Kidney epithelial cell (primary cell): ENCODE data around the gene GPR180. TPM values are rescaled to one million over a fixed set of nuclear protein-coding genes. Genes with fewer than 3 reads are reported as not detected.
A peak's percentile ranks its signal among the peaks of the same experiment; 100 is the strongest.

ENCODE experiments used
- DNase-seq: peaks from one replicate; pipeline ENCODE4 v3.0.0-alpha.2; 2010; ENCODE audit warnings: low read depth
- H3K27me3 ChIP-seq: 2 replicates; pipeline ENCODE4 v1.6.0; 2011; ENCODE audit warnings: low read length; ENCODE audit not compliant: control insufficient read depth, insufficient read depth
- H3K36me3 ChIP-seq: 2 replicates; pipeline ENCODE4 v1.5.1; 2011; ENCODE audit warnings: low read length; ENCODE audit not compliant: control insufficient read depth, insufficient read depth
- H3K4me3 ChIP-seq: 2 replicates; pipeline ENCODE4 v1.5.1; 2011; ENCODE audit warnings: low read depth, mild to moderate bottlenecking, control low read depth, low read length
- total RNA-seq: library from RNA; depleted of rRNA; stranded (reverse); fragments of >200 nt; gene quantifications from 2 replicates; pipeline ENCODE4 v1.2.3, GENCODE V29; 2015
- TF ChIP-seq, protein P1 (sequence below): IDR thresholded peaks from 2 replicates; pipeline ENCODE4 v1.5.1; 2011; ENCODE audit warnings: mild to moderate bottlenecking, moderate library complexity, low read length, control low read depth, inconsistent platforms; ENCODE audit not compliant: insufficient read depth, poor library complexity, severe bottlenecking

GPR180 gene
- total RNA-seq, 1 donor from 2014 or later: 7.5 TPM

DNA sequence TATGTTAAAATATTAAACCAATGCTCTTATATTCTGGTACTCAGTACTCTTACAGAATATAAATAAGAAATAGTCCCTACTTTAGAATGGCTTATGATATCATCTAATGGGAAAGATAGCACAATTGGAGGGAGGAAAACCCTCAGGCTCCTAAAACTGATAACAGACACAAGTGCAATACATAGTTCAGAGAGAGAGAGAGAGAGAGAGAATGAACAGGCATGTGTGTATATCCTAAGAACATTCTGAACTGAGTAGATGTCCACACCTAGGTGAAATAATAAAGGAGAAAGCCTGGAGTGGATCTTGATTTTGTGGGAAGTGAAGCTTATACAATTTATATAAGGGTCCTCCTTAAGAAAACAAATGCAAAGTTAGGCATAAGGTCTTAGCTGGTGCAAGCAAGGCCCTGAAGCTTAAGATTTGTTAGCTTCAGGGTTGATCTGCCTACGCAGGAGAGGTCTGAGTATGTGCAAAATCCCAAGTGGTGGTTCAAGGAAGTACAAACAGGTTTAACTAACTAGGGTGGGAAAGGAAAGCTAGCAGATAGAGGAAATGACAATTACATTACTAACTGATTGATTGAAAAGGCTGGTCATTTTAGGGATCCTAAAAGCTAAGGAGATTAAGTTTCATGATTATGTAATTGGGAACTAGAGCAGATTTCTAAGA lies 57.4 kb downstream of the GPR180 start:
- Histone ChIP-seq H3K36me3 (no peaks in the 10 kb centered on the region), H3K27me3 (peaks cover 18% of the 10 kb centered on the region), H3K4me3 (no peak overlapping the region)
- TF ChIP-seq, protein P1, sequence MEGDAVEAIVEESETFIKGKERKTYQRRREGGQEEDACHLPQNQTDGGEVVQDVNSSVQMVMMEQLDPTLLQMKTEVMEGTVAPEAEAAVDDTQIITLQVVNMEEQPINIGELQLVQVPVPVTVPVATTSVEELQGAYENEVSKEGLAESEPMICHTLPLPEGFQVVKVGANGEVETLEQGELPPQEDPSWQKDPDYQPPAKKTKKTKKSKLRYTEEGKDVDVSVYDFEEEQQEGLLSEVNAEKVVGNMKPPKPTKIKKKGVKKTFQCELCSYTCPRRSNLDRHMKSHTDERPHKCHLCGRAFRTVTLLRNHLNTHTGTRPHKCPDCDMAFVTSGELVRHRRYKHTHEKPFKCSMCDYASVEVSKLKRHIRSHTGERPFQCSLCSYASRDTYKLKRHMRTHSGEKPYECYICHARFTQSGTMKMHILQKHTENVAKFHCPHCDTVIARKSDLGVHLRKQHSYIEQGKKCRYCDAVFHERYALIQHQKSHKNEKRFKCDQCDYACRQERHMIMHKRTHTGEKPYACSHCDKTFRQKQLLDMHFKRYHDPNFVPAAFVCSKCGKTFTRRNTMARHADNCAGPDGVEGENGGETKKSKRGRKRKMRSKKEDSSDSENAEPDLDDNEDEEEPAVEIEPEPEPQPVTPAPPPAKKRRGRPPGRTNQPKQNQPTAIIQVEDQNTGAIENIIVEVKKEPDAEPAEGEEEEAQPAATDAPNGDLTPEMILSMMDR: peak; percentile 5
- DNase-seq: no peak

- DNase-seq: no peak
- TF ChIP-seq, protein P1: no peak
- Histone ChIP-seq H3K4me3 (no peak overlapping the region), H3K27me3 (peaks cover 19% of the 10 kb centered on the region), H3K36me3 (no peaks in the 10 kb centered on the region)
Observed at GRCh38 chr13:94659598-94659946, 57.9 kb downstream of the GPR180 start.

GRCh38 chr13:94660695-94661326 lies 59.2 kb downstream of the GPR180 start:
- TF ChIP-seq, protein P1: peak; percentile 23
- H3K4me3 ChIP-seq: no peak overlapping the region
- no peak for DNase-seq
- H3K27me3 ChIP-seq: peaks cover 28% of the 10 kb centered on the region
- no peaks in the 10 kb centered on the region for H3K36me3 ChIP-seq

DNA sequence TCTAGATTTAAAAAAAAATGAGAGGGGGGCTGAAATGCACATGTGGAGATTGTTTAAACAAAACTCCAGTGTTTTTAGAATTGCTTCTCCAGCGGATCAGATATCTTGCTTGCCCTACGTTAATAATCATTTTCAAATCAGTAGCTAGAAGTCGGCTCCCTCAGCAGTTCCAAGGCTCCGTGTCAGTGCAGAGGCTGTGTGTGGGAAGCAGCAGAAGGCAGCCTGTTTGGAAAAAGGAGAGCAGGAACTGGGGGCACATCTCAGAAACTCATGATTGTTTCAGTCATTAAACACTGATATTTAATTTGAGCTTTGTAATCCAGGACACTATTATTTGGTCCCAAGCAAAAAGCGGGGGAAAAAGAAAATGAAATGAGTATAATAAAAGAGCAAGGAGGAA lies 59.7 kb downstream of the GPR180 start:
- TF ChIP-seq, protein P1: no peak
- peaks cover 33% of the 10 kb centered on the region for H3K27me3 ChIP-seq
- no peak for DNase-seq
- no peaks in the 10 kb centered on the region for H3K36me3 ChIP-seq
- no peak overlapping the region for H3K4me3 ChIP-seq

GRCh38 chr13:94662274-94662945 lies 60.8 kb downstream of the GPR180 start:
- Histone ChIP-seq H3K4me3 (no peak overlapping the region), H3K27me3 (peaks cover 34% of the 10 kb centered on the region), H3K36me3 (no peaks in the 10 kb centered on the region)
- no peak for DNase-seq
- TF ChIP-seq, protein P1: no peak
